Activated naive CD4-positive, alpha-beta T cell (primary cell): ENCODE data around the gene TLR7.

Source experiments
- DNase-seq, 4 experiments: peaks; one replicate each; lab custom pipeline; 2025; lab: John Stamatoyannopoulos, UW

TLR7 gene

DNA sequence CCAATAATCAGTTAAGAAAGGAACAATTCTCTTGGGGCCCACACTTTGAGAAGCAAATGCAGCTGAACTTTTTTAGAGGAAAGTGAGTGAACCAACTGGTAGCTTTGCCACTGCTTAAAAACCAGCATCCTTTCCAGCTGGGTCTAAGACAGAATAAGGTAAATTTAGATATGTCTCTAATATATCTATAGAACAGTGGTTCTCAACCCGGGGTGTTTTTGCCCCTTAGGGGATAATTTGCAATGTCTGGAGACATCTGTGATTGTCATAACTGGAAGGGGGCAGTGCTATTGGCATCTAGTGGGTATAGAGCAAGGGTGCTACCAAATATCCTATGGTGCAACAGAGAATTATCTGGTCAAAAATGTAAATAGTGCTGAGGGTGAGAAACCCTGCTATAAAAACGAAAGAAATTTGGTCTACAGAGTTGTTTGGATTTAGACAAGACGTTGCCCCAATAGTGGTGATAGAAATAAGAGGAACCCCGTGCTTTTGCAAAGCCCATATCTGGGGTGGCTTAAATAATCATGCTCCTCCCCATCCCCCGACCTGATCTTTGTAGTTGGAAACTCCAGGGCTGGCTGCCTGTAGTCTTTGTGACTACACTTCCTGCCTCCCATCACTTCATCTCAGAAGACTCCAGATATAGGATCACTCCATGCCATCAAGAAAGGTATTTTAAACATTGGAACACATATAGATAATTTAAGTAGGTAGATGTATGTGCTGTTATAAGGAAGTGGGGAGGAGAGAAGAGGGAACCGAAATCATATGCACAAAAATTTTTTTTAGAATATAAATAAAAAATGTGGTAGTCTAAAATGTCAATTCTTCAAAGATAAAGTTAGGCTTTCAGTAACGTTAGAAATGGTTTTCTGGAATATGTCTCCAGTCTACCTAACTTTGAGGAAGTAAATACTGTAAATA is at the start of gene TLR7:
Gene TLR7, plus strand, starts transcription at position 622 of the 927 bp plus-strand sequence. CDS start 507 bp downstream, outside the sequence.
- DNase-seq, result no peak

DNA sequence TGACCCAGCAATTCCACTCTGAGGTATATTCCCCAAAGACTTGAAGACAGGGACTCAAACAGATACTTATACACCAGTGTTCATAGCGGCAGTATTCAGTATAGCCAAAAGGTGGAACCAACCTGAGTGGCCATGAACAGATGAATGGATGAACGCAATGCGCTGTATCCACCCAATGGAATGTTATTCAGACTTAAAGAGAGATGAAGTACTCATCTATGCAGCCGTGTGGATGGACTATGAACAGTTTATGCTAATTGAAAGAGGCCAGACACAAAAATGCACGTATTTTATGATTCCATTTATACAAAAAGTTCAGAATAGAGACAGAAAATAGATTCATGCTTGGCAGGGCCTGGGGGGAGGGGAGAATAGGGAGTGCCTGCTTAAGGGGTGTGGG is 49.3 kb upstream of the TLR7 start:
- no peak for DNase-seq

DNA sequence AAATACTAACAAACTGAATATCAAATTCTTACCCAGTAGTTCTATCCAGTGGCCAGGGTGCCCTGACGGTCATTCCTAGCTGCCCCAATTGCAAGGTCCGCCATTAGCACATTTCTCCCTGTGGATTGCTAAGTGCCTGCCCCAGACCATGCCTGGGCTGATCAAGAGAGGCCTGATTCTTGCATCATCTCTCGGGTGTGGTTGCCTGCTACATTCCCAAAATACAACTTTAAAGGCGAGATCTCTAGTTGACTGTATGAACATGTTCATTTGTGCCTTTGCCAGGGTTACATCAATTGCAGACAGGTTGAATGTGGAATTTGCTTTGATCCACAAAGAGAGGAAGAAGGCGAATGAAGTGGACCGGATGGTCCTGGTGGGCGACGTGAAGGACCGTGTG is 47.6 kb upstream of the TLR7 start:
- DNase-seq, result no peak

DNA sequence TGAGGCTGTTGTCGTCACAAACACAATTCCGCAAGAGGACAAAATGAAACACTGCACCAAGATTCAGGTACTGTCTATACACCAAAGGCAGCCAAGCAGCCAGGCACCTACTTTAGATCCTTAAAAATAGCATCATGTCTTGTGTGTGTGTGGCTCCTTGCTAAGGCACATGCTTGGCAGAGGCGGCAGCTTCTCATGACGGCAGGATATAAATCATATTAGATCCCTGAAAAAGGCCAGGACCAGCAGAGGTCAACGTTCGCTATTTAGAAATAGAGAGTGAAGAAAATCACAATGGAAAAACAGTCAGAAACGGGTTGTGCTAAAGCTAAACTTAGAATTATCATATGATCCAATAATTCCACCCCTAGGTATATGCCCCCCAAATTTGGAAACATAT is 46.1 kb upstream of the TLR7 start:
- no peak for DNase-seq

DNA sequence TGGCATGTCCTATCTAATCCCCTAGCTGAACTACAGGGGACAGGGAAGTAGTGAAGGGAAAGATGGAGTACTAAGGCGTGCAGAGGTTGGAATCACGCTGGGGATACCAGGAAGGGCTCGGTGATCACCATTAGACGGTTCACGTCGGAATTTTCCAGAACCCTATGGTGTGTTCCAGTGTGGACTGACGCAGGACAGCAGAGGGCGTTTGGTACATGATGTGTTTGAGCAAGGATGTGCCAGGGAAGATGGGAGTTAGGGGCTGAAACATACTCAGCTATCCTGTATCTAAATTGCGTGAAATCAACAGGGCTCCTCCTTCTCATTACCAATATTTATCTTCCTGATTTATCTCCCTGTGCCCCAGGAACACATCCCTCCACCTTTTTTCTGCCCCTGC is 41.9 kb upstream of the TLR7 start:
- DNase-seq, result no peak

DNA sequence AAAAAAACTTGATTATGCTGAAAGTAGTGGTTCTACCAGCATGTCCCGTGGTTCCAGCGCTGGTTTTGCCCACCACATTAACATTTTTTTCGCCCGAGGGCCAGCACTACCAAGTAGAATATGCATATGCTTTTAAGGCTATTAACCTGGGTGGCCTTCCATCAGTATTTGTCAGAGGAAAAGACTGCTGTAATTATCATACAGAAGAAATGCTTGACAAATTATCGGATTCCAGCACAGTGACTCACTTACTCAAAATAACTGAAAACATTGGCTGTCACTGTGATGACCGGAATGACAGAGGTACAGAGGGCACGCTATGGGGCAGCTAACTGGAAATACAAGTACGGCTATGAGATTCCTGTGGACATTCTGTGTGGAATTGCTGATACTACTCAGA is 41.1 kb upstream of the TLR7 start:
- DNase-seq, result no peak

DNA sequence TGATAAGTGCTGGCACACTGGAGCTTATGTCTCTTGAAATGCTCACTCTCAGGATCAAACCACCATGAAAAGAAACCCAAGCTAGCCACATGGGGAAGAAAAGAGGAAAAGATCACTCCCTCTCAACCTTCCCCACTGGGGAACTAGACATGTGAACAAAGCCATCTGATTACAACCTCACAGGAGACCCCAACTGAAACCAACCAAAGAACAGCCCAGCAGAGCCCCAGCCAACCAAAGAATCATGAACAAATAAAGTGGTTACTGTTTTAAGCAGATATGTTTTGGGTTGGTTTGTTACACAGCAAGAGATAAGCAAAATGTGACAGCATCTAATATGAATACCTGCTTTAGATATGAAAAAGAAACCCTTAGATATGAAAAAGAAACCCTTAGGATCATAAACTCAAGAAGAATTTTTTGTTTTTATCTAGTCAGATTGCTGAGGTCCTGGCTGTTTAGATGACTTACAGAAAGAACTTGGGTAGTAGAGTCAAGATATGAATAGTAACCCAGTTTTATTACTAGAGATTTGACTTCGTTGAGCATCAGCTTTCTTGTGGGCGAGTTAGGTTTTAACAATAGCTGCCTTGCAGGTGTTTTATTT is 23.7 kb upstream of the TLR7 start:
- DNase-seq, result no peak

DNA sequence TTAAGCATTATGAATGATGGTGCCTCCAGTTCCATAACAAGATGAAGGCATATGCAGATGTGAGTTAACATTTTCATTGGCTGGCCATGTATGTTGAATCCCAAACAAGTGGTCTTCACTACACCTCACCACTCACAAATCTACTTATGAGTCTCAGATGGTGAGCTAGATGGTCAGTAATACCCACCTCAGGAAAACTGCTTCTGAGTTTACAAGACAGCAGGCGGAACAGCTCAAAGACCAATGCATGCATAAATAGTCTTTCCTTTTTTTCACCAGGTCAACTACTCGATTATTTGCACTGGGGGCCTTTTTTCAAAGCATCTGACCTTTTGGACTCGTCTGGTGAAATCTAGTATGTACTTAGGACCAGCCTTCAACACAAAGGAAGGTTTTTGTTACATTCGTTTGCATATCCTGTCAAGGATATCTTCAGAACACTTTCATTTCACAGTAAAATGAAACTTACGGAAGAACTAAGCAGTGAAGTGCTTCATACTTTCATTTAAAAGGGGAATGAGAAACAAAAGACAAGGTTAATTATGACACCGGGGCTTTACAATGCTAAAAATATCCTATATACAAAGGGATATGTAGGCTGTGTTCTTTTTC is 23.1 kb upstream of the TLR7 start:
- DNase-seq, result no peak

DNA sequence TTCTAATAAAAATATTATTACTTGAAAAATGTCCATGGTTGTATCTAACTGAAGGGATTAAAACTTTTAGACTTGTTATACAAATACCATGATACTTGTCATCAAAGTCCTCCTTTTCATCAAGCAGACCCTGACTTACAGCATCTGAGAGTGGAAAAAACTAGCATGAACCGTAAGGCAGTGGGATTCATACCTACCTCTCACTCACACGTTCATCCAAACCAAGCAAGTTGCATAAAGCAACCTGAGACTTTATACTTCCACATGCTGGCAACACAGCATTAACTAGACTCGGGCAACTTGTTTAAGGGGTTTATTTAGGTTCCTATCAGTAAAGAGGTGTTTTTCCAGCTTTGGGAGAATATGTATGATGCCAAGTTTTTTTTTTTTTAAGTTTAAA is 22.6 kb upstream of the TLR7 start:
- no peak for DNase-seq

DNA sequence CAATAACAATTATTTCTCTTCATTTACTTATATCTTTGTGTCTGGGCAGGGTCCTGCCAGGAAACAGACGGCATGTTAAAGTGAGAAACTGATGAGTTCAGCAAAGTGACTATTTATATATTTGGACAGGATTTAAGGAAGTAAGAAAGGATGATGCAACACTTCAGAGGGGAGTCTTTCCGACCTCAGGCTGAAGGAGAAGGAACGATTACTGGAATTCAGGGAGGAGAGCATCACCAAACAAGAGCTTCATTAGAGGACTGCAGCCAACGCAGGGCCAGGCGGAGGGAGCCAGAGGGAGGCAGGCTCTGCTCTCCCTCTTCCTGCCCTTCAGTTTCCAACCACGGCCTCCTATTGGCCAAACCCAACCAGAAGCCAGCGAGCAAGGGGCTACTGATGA is 1.5 kb upstream of the TLR7 start:
- DNase-seq, result no peak

DNA sequence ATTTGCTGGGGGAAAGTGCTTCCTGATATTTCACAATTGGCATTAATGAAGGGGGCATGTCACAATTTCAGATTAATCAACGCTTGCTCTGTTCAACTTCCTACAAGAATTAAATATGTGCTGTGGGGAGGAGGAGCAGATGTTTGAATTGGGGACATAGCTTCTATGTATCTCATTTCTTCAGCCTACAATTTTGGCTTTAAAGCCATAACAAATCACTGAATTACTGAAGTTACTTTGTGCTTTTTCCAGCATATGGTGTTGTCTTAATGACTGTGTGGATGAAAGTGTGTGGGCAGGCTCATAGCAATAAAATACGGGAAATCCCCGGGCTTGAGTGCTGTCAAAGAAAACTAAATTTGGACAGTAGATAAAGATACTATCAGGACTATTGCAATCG is 813 bp downstream of the TLR7 start:
- DNase-seq, result no peak

DNA sequence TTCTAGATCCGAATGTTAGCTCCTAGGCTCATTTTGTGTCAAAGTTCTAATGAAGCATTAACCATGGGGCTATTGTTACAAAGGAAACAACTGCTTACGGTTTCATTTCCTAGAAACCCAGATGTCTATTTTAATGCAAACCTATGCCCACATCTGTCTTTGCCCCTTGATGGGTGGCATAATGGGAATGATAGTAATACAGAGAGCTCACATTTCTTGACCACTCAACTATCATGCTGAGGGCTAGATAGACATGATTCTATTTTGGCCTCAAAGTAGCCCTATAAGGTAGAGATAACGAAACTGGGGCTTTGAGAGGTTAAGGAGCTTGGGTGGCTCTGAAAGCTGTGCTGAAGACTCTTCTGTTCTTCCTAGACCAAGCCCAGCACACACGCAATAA is 1.9 kb downstream of the TLR7 start:
- no peak for DNase-seq

DNA sequence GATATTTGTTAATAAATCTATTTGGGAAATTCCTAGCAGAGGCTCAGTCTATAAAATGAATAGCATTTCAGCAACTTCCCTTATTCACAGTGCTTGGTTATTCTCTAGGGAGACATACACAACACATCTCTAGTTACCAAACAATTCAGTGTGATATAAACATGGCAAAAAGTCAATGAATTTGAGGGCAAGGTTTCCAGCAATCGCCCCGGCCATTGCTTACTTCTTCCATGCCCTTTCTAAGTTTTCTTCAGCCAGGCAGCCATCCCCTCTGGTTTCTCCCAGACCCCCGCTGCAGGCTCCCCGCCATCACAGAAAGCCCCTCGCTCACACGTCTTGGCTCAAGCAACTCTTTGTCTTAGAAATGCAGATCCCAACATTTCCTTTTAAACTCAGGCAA is 4.4 kb downstream of the TLR7 start:
- no peak for DNase-seq

DNA sequence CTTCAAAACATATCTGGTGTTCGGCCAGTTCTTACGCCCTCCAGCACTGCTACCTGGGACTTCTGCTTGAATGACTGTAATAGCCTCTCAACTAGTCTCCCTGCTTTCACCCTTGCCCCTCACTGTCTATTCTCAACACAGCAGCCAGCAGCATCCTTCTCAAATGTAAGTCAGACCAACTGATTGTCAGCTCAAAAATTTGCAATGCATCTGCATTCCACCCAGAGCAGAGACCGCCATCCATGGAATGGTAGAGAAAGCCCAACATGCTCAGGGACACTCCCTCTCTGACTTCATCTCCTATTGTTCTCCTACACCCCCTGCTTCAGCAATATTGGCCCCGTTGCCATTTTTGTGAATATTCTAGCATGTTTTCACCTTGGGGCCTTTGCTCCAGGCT is 5.9 kb downstream of the TLR7 start:
- DNase-seq, result no peak

DNA sequence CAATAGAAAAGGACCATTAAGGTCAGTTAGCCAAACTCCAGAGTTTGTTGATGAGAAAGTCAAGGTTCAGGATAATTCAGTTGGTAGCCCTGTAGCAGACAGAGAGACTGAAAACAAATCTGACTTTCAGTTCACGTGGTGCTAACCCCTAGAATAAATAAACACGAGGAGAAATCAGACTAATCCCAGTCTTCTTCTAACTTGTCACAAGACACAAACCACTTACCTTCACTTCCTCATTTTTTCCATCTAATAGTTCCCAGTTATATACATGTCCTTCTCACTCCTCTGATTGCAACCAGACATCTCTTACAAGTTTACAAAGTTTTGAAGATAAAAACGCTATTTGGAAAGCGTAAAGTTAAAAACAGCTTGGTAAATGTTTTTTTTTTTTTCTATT is 7.7 kb downstream of the TLR7 start:
- no peak for DNase-seq

DNA sequence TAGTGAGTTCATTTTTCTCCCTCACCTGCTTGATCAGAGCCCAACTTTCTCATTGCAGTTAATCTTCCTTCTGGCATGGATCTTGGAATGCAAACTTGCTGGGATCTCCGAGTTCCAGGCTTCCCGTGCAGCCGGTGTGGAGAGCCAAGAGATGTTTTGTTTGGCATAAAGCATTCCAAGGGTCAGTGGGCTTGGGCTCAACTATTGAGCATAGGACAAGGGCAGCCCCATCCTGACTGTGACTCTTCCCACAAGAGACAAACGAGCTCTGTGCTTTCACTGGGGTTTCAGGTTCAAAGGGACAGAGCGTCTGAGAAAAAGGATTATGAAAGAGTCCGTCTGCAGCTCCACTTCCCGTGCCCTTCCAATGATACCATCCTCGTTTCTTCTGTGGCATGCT is 10.5 kb downstream of the TLR7 start:
- no peak for DNase-seq

DNA sequence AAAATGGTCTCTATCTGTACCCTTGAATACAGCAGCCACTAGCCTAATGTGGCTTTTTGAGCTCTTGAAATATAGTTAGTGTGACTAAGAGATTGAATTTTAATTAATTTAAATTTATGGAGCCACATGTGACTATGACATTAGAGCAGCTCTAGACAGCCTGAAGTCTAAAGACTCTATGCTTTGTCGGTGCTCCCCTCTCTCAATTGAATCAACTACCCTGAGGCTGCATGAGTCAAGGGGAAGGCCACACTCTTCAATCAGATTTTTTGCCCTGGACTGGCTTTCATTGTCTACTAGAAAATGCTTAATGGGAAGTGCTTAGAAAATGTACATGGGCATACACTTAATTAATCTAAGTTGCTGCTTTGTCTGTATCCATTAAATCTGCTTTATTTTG is 11.7 kb downstream of the TLR7 start:
- DNase-seq, result no peak

DNA sequence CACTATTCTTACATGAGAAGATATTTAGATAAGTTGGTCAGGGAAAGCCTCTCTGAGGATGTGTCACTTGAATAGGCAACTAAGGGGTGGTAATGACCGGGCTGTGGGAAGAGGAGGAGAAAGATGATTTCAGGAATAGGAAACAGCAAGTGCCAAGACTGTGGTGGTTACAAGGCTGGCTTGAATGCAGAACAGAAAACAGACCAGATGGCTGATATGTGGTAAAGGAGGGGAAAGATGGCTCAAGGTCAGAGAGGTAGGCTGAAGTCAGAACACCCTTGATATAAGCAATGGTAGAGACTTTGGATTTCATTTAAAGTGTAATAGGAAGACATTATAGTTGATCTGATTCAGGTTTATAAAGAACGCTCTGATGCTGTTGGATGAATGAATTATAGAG is 15.0 kb downstream of the TLR7 start:
- no peak for DNase-seq

DNA sequence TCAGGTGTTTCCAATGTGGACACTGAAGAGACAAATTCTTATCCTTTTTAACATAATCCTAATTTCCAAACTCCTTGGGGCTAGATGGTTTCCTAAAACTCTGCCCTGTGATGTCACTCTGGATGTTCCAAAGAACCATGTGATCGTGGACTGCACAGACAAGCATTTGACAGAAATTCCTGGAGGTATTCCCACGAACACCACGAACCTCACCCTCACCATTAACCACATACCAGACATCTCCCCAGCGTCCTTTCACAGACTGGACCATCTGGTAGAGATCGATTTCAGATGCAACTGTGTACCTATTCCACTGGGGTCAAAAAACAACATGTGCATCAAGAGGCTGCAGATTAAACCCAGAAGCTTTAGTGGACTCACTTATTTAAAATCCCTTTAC is 18.6 kb downstream of the TLR7 start:
- no peak for DNase-seq

DNA sequence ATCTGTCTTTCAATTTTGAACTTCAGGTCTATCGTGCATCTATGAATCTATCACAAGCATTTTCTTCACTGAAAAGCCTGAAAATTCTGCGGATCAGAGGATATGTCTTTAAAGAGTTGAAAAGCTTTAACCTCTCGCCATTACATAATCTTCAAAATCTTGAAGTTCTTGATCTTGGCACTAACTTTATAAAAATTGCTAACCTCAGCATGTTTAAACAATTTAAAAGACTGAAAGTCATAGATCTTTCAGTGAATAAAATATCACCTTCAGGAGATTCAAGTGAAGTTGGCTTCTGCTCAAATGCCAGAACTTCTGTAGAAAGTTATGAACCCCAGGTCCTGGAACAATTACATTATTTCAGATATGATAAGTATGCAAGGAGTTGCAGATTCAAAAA is 19.7 kb downstream of the TLR7 start:
- DNase-seq, result no peak

DNA sequence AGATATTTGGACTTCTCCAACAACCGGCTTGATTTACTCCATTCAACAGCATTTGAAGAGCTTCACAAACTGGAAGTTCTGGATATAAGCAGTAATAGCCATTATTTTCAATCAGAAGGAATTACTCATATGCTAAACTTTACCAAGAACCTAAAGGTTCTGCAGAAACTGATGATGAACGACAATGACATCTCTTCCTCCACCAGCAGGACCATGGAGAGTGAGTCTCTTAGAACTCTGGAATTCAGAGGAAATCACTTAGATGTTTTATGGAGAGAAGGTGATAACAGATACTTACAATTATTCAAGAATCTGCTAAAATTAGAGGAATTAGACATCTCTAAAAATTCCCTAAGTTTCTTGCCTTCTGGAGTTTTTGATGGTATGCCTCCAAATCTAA is 20.3 kb downstream of the TLR7 start:
- no peak for DNase-seq

DNA sequence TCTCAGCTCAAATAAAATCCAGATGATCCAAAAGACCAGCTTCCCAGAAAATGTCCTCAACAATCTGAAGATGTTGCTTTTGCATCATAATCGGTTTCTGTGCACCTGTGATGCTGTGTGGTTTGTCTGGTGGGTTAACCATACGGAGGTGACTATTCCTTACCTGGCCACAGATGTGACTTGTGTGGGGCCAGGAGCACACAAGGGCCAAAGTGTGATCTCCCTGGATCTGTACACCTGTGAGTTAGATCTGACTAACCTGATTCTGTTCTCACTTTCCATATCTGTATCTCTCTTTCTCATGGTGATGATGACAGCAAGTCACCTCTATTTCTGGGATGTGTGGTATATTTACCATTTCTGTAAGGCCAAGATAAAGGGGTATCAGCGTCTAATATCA is 20.9 kb downstream of the TLR7 start:
- DNase-seq, result no peak

DNA sequence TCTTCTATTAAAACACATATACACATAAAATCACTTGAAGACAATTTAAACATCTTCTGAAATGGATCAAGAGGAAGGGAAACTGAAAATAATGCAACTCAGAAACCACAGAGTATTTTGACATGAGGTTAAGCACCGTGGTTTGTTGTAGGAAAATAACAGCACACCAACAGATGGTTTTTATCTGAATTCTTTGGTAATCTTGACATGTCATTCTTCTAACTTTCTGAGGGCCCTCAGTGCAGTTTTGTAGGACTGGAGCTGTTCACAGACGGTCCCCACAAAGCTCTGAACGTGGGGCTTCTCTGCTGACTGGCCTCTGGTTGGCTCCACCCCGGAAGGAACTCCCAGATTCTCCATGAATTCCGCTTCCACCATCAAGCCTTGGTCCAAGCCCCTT is 23.6 kb downstream of the TLR7 start:
- DNase-seq, result no peak
